CD4-positive, alpha-beta T cell (primary cell): ENCODE data around the gene C3orf33. TPM values are rescaled to one million over a fixed set of nuclear protein-coding genes. Genes with fewer than 3 reads are reported as not detected.

Experiments used
- ATAC-seq: fragments of 200-7000 bp; cut with Tn5 transposase; one replicate; pipeline ENCODE4 v1.10.0; 2022; ENCODE audit warnings: mild to moderate bottlenecking; ENCODE audit not compliant: poor library complexity
- CTCF ChIA-PET: fragments of 350-600 bp; sonication (Branson Sonifier 250); formaldehyde crosslinking; loops from one replicate; lab custom pipeline; 2021; ENCODE audit warnings: antibody characterized with exemption, inconsistent platforms; lab: Charles Lee
- POLR2A ChIA-PET: fragments of 350-600 bp; sonication (Branson Sonifier 250); formaldehyde crosslinking; loops from one replicate; lab custom pipeline; 2021; ENCODE audit warnings: antibody characterized with exemption, inconsistent platforms; lab: Charles Lee
- DNase-seq, 14 experiments: peaks; one replicate each; pipeline ENCODE4 v3.0.0-alpha.2; 2013 to 2020; ENCODE audit warnings: mixed read lengths in 2 of 14
- H3K27ac ChIP-seq, 2 donors: one replicate each; pipeline versions ENCODE4 v1.5.1 to v1.7.0; 2013; ENCODE audit warnings: low read length in 2 of 2, low read depth in 1 of 2, mild to moderate bottlenecking in 1 of 2
- H3K27me3 ChIP-seq, 2 experiments: 1 replicate in 1 of 2; 2 replicates in 1 of 2; pipeline versions ENCODE4 v1.6.1 to v1.7.0; 2013; ENCODE audit warnings: low read length in 2 of 2, control low read depth in 1 of 2, mild to moderate bottlenecking in 1 of 2, moderate library complexity in 1 of 2; ENCODE audit not compliant: insufficient read depth in 2 of 2, control insufficient read depth in 1 of 2
- H3K36me3 ChIP-seq: one replicate; pipeline ENCODE4 v1.6.1; 2013; ENCODE audit warnings: low read length, control low read depth; ENCODE audit not compliant: insufficient read depth
- H3K4me1 ChIP-seq: one replicate; pipeline ENCODE4 v1.6.1; 2013; ENCODE audit warnings: low read length, control low read depth; ENCODE audit not compliant: insufficient read depth
- H3K4me3 ChIP-seq: one replicate; pipeline ENCODE4 v1.5.1; 2013; ENCODE audit warnings: mild to moderate bottlenecking, low read length, moderate library complexity
- H3K9me3 ChIP-seq, 2 experiments: 1 replicate in 1 of 2; 2 replicates in 1 of 2; pipeline versions ENCODE4 v1.6.1 to v1.7.0; 2013; ENCODE audit warnings: low read length in 2 of 2, mild to moderate bottlenecking in 2 of 2, control low read depth in 1 of 2, moderate library complexity in 1 of 2; ENCODE audit not compliant: control insufficient read depth in 1 of 2, insufficient read depth in 1 of 2
- H3K27ac Mint-ChIP-seq: one replicate; pipeline ENCODE4 v1.8.0; 2020; ENCODE audit warnings: mixed read lengths
- H3K27me3 Mint-ChIP-seq: one replicate; pipeline ENCODE4 v1.8.0; 2021; ENCODE audit warnings: mixed read lengths
- H3K36me3 Mint-ChIP-seq: one replicate; pipeline ENCODE4 v1.8.0; 2021; ENCODE audit warnings: low read depth, mixed read lengths
- H3K4me1 Mint-ChIP-seq: one replicate; pipeline ENCODE4 v1.8.0; 2021; ENCODE audit warnings: low read depth, mixed read lengths
- H3K4me3 Mint-ChIP-seq: one replicate; pipeline ENCODE4 v1.8.0; 2020; ENCODE audit warnings: mild to moderate bottlenecking, mixed read lengths
- H3K9me3 Mint-ChIP-seq: one replicate; pipeline ENCODE4 v1.8.0; 2020; ENCODE audit warnings: mixed read lengths
- intact Hi-C, 2 experiments: fragments of 100-400 bp; cut with DNase I in 1 of 2; cut with micrococcal nuclease in 1 of 2; formaldehyde crosslinking; loops; one replicate each; pipeline versions ENCODE4 v1.15.1 to v1.9.0; 2023 to 2025; cut with DNase I, micrococcal nuclease
- total RNA-seq, 174 experiments: library from RNA in 2 of 174; stranded (reverse) in 2 of 174; gene quantifications; one replicate each; pipeline ENCODE4 v1.2.3 and lab custom pipeline; 2021 to 2026
- TF ChIP-seq, protein P1 (sequence below): fragments of 200-600 bp; IDR thresholded peaks from one replicate; pipeline ENCODE4 v1.8.0; 2022; ENCODE audit warnings: antibody characterized with exemption, mild to moderate bottlenecking

Gene C3orf33
- total RNA-seq, 2 experiments from 2014 or later, result 2.4 to 2.6 TPM

DNA sequence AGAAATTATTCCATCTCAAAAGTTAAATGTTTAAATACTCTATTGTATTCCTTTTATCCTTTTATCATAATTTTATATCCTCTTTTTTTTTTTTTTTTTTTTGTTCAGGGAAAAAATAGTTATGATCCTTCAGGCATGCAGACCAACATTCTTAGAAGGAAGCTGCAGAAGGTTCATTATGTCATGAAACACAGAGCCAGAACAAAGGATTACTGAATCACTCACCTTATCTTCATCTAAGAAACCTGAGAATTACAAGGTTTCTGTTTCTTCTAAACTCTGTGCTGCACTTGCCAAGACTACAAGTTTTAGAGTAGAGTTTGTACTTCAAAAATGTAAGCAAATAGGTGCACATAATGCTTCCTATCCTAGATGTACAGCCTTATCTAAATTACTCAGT is 64.5 kb downstream of the C3orf33 start:
- H3K9me3 Mint-ChIP-seq, result no peaks in the 10 kb centered on the region
- no peak overlapping the region for H3K4me3 ChIP-seq
- H3K36me3 Mint-ChIP-seq, result no peaks in the 10 kb centered on the region
- peaks cover 75% of the 10 kb centered on the region for H3K27me3 Mint-ChIP-seq
- no peaks in the 10 kb centered on the region for H3K9me3 ChIP-seq
- ChIA-PET CTCF (no interaction called here), POLR2A (interaction anchor here (1.2 kb wide), 1 partner anchor 32 kb away, joined by 4 read pairs; no protein-coding TSS in a partner anchor)
- TF ChIP-seq, protein P1, sequence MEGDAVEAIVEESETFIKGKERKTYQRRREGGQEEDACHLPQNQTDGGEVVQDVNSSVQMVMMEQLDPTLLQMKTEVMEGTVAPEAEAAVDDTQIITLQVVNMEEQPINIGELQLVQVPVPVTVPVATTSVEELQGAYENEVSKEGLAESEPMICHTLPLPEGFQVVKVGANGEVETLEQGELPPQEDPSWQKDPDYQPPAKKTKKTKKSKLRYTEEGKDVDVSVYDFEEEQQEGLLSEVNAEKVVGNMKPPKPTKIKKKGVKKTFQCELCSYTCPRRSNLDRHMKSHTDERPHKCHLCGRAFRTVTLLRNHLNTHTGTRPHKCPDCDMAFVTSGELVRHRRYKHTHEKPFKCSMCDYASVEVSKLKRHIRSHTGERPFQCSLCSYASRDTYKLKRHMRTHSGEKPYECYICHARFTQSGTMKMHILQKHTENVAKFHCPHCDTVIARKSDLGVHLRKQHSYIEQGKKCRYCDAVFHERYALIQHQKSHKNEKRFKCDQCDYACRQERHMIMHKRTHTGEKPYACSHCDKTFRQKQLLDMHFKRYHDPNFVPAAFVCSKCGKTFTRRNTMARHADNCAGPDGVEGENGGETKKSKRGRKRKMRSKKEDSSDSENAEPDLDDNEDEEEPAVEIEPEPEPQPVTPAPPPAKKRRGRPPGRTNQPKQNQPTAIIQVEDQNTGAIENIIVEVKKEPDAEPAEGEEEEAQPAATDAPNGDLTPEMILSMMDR, result no peak
- H3K36me3 ChIP-seq, result no peaks in the 10 kb centered on the region
- intact Hi-C loops, result loop anchor here in 1 of 2 experiments (5.0 kb wide), 1 partner anchor 116 kb away; no protein-coding TSS in a partner anchor
- DNase-seq (no peak), ATAC-seq (no peak)
- H3K4me1 ChIP-seq, result peaks cover 23% of the 10 kb centered on the region
- no peak overlapping the region for H3K27ac ChIP-seq
- H3K27me3 ChIP-seq, result peaks cover 24 to 33% of the 10 kb centered on the region in 2 experiments
- no peak overlapping the region for H3K4me3 Mint-ChIP-seq
- H3K27ac Mint-ChIP-seq, result no peak overlapping the region
- H3K4me1 Mint-ChIP-seq, result peaks cover 30% of the 10 kb centered on the region

DNA sequence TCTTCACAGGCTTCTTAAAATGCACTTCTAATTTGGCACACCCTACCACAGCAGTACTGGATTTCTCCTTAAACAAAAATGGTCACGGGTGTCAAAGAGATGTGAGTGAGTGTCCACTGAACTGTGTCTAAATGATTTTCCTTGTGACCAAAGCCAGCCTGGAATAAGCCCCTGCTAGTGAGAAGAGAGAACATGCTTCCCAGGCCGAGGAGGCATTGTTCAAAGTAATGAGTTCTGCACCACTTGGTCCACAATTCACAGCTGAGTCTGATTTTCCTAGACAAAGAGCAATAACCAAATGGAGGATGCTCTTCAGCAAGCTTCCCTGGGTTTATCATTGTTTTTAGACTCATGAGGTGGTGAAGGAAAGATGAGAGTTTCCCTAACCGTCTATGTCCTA is 65.0 kb downstream of the C3orf33 start:
- CTCF ChIA-PET, result no interaction called here
- TF ChIP-seq, protein P1, result no peak
- intact Hi-C loops, result loop anchor here in 1 of 2 experiments (5.0 kb wide), 1 partner anchor 116 kb away; no protein-coding TSS in a partner anchor

DNA sequence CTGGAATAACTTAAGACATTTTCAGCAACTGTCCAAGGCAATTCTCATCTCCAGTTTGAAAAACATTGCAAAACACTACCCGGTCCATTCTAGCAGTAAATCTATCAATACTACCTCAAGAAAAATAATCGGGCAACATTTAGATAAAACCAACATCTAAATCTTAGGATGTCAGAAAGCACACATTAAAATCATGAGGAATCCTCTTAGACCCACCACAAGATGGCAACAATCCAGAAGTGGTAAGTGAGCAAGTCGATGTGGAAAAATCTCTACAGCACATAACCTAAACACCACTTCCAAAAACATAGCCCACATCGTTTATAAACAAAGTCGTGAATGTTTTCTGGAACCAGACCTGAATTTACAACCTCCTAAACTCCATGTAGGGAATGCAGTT is 66.9 kb downstream of the C3orf33 start:
- Mint-ChIP-seq H3K4me3 (no peak overlapping the region), H3K27me3 (peaks cover 56% of the 10 kb centered on the region), H3K9me3 (no peaks in the 10 kb centered on the region), H3K36me3 (no peaks in the 10 kb centered on the region), H3K27ac (no peak overlapping the region), H3K4me1 (peaks cover 13% of the 10 kb centered on the region)
- TF ChIP-seq, protein P1, result no peak
- ChIA-PET CTCF (no interaction called here), POLR2A (interaction anchor here (0.6 kb wide), 1 partner anchor 1429 kb away, joined by 3 read pairs; no protein-coding TSS in a partner anchor)
- intact Hi-C loops, result no loop called here
- no peak overlapping the region for H3K4me3 ChIP-seq
- H3K27ac ChIP-seq, result no peak overlapping the region
- H3K27me3 ChIP-seq, result peaks cover 14 to 28% of the 10 kb centered on the region in 2 experiments
- DNase-seq (peak in 2 of 14 experiments; percentile 15 to 23), ATAC-seq (no peak)
- peaks cover 9% of the 10 kb centered on the region for H3K4me1 ChIP-seq
- no peaks in the 10 kb centered on the region for H3K36me3 ChIP-seq
- H3K9me3 ChIP-seq, result no peaks in the 10 kb centered on the region

More for the DNA sequence above, 65.0 kb downstream of the C3orf33 start:
- no peaks in the 10 kb centered on the region for H3K36me3 ChIP-seq
- POLR2A ChIA-PET, result no interaction called here
- Mint-ChIP-seq H3K27ac (no peak overlapping the region), H3K9me3 (no peaks in the 10 kb centered on the region), H3K36me3 (no peaks in the 10 kb centered on the region), H3K27me3 (peaks cover 73% of the 10 kb centered on the region), H3K4me3 (no peak overlapping the region), H3K4me1 (peaks cover 29% of the 10 kb centered on the region)
- no peak overlapping the region for H3K4me3 ChIP-seq
- H3K4me1 ChIP-seq, result peaks cover 23% of the 10 kb centered on the region
- H3K9me3 ChIP-seq, result no peaks in the 10 kb centered on the region
- ATAC-seq (no peak), DNase-seq (no peak)
- no peak overlapping the region for H3K27ac ChIP-seq
- peaks cover 22 to 33% of the 10 kb centered on the region in 2 experiments for H3K27me3 ChIP-seq
